Fibroblast of lung (primary cell): ENCODE measurements around the gene MMP14.

Experiments
- EZH2 ChIP-seq: IDR thresholded peaks from 2 replicates; pipeline ENCODE4 v1.5.1; 2012; ENCODE audit warnings: low read length, control low read depth, mild to moderate bottlenecking; ENCODE audit errors: missing control alignments
- TF ChIP-seq, protein P1 (sequence below), 2 donors: IDR thresholded peaks in 1 of 2; conservative IDR thresholded peaks in 1 of 2; 1 replicate in 1 of 2; 2 replicates in 1 of 2; pipeline ENCODE4 v1.5.1; 2011 to 2012; ENCODE audit warnings: low read length in 2 of 2, control low read depth in 1 of 2, inconsistent platforms in 1 of 2, low read depth in 1 of 2, mild to moderate bottlenecking in 1 of 2

- TF ChIP-seq, protein P1, sequence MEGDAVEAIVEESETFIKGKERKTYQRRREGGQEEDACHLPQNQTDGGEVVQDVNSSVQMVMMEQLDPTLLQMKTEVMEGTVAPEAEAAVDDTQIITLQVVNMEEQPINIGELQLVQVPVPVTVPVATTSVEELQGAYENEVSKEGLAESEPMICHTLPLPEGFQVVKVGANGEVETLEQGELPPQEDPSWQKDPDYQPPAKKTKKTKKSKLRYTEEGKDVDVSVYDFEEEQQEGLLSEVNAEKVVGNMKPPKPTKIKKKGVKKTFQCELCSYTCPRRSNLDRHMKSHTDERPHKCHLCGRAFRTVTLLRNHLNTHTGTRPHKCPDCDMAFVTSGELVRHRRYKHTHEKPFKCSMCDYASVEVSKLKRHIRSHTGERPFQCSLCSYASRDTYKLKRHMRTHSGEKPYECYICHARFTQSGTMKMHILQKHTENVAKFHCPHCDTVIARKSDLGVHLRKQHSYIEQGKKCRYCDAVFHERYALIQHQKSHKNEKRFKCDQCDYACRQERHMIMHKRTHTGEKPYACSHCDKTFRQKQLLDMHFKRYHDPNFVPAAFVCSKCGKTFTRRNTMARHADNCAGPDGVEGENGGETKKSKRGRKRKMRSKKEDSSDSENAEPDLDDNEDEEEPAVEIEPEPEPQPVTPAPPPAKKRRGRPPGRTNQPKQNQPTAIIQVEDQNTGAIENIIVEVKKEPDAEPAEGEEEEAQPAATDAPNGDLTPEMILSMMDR (conservative IDR thresholded peaks at IDR 0.05 in 1 of 2, IDR thresholded peaks at IDR 0.05 in 1 of 2; ENCODE audit: low read depth in 1 of 2, low read length in 2 of 2), result no peak
- no peak for TF ChIP-seq EZH2
Observed at GRCh38 chr14:22845821-22846625, 9.6 kb downstream of the MMP14 start.
